Measurements from ENCODE around the gene KANSL3. TPM values are rescaled to one million over a fixed set of nuclear protein-coding genes. Genes with fewer than 3 reads are reported as not detected.

The KANSL3 gene
- polyA plus RNA-seq, 1 donor (not counting 4 experiments of a cell fraction or from before 2014, with no cell fraction given), result 11.4 TPM

DNA sequence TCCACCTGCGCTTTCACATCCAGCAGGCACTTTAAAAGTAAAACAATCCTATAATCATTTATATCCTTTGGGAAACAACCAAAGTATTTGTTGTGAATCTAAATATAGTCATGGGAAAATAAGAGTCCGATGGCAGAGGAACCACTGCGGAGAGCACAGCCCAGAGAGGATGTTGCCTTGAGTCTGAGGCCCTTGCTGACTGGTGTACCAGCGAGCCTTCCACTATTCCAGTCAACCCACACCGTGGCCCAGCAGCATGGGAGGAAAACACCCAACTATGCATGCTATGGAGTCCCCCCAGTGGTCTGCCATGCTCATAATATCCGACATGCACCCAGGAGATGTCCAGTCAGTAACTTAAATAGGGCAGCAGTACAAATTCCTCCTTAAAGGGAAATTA lies 21.6 kb downstream of the KANSL3 start:
- Histone ChIP-seq H3K4me3 (ENCODE audit: control insufficient read depth in 2 of 3, extremely low read depth in 1 of 3, insufficient read depth in 2 of 3, low read depth in 1 of 3, low read length in 3 of 3) (no peak overlapping the region), H3K9me1 (ENCODE audit: control insufficient read depth, extremely low read depth, insufficient read depth, low read length) (no peaks in the 10 kb centered on the region), H3K27me3 (ENCODE audit: control insufficient read depth, extremely low read depth, insufficient read depth, low read length) (no peaks in the 10 kb centered on the region), H3K4me2 (ENCODE audit: control insufficient read depth, extremely low read depth, insufficient read depth, low read depth, low read length) (no peak overlapping the region), H2AFZ (ENCODE audit: control insufficient read depth, low read length) (no peak overlapping the region), H3K27ac (ENCODE audit: control insufficient read depth, insufficient read depth, low read length) (peak overlapping the region; percentile 83), H3K9ac (ENCODE audit: control insufficient read depth, extremely low read depth, insufficient read depth, low read length) (no peak overlapping the region), H3K36me3 (ENCODE audit: control insufficient read depth in 2 of 2, extremely low read depth in 1 of 2, insufficient read depth in 2 of 2, low read length in 2 of 2) (peaks cover 18 to 39% of the 10 kb centered on the region in 2 experiments), H4K20me1 (ENCODE audit: control insufficient read depth, extremely low read depth, insufficient read depth, low read length) (no peaks in the 10 kb centered on the region), H3K9me3 (ENCODE audit: control insufficient read depth, low read depth, low read length) (no peaks in the 10 kb centered on the region), H3K4me1 (ENCODE audit: control insufficient read depth, extremely low read depth, insufficient read depth, low read length) (peaks cover 11% of the 10 kb centered on the region), H3K79me2 (ENCODE audit: control insufficient read depth, insufficient read depth, low read length) (peaks cover 2% of the 10 kb centered on the region)
- DNase-seq (ENCODE audit: low read depth, low spot score) (no peak), FAIRE-seq (no peak)
- dilution Hi-C loops (cut with MboI; ENCODE audit: extremely low pct_ligation_motif_present, low sequenced_read_pairs), result no loop called here
- no peak for TF ChIP-seq EZH2 (IDR thresholded peaks at IDR 0.05; ENCODE audit: low read length)
- TF ChIP-seq, protein P1, sequence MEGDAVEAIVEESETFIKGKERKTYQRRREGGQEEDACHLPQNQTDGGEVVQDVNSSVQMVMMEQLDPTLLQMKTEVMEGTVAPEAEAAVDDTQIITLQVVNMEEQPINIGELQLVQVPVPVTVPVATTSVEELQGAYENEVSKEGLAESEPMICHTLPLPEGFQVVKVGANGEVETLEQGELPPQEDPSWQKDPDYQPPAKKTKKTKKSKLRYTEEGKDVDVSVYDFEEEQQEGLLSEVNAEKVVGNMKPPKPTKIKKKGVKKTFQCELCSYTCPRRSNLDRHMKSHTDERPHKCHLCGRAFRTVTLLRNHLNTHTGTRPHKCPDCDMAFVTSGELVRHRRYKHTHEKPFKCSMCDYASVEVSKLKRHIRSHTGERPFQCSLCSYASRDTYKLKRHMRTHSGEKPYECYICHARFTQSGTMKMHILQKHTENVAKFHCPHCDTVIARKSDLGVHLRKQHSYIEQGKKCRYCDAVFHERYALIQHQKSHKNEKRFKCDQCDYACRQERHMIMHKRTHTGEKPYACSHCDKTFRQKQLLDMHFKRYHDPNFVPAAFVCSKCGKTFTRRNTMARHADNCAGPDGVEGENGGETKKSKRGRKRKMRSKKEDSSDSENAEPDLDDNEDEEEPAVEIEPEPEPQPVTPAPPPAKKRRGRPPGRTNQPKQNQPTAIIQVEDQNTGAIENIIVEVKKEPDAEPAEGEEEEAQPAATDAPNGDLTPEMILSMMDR (optimal IDR thresholded peaks at IDR 0.05 in 1 of 3, IDR thresholded peaks at IDR 0.05 in 1 of 3, conservative IDR thresholded peaks at IDR 0.05 in 1 of 3; ENCODE audit: extremely low read depth in 1 of 3, insufficient read depth in 2 of 3, low read length in 3 of 3), result no peak

DNA sequence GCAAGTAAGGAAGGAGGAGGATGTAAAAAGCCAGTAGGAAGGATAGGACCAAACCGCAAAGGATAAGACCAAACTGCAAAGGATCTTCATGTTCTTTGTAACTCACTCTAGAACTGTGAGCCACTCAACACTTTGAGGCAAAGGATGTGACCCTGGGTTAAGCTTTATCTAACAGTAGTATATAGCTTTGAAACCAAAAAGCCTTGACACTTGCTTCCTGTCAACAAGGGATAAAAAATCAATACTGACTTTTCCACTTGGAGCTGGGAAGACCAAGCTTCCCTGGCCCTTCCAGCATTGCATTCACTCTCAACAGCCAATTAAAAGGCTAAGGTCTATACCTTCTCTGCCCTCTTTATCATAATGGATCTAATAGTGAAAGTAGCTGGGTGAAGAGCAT lies 22.0 kb downstream of the KANSL3 start:
- no peak overlapping the region for H3K4me3 ChIP-seq (ENCODE audit: control insufficient read depth in 2 of 3, extremely low read depth in 1 of 3, insufficient read depth in 2 of 3, low read depth in 1 of 3, low read length in 3 of 3)
- dilution Hi-C loops (cut with MboI; ENCODE audit: extremely low pct_ligation_motif_present, low sequenced_read_pairs), result no loop called here
- H3K79me2 ChIP-seq (ENCODE audit: control insufficient read depth, insufficient read depth, low read length), result peaks cover 2% of the 10 kb centered on the region
- H2AFZ ChIP-seq (ENCODE audit: control insufficient read depth, low read length), result no peak overlapping the region
- H3K27ac ChIP-seq (ENCODE audit: control insufficient read depth, insufficient read depth, low read length), result no peak overlapping the region
- DNase-seq (ENCODE audit: low read depth, low spot score) (no peak), FAIRE-seq (no peak)
- H3K9ac ChIP-seq (ENCODE audit: control insufficient read depth, extremely low read depth, insufficient read depth, low read length), result no peak overlapping the region
- no peaks in the 10 kb centered on the region for H3K9me1 ChIP-seq (ENCODE audit: control insufficient read depth, extremely low read depth, insufficient read depth, low read length)
- no peaks in the 10 kb centered on the region for H3K9me3 ChIP-seq (ENCODE audit: control insufficient read depth, low read depth, low read length)
- peaks cover 19 to 41% of the 10 kb centered on the region in 2 experiments for H3K36me3 ChIP-seq (ENCODE audit: control insufficient read depth in 2 of 2, extremely low read depth in 1 of 2, insufficient read depth in 2 of 2, low read length in 2 of 2)
- no peaks in the 10 kb centered on the region for H3K27me3 ChIP-seq (ENCODE audit: control insufficient read depth, extremely low read depth, insufficient read depth, low read length)
- TF ChIP-seq, protein P1 (optimal IDR thresholded peaks at IDR 0.05 in 1 of 3, IDR thresholded peaks at IDR 0.05 in 1 of 3, conservative IDR thresholded peaks at IDR 0.05 in 1 of 3; ENCODE audit: extremely low read depth in 1 of 3, insufficient read depth in 2 of 3, low read length in 3 of 3), result no peak
- TF ChIP-seq EZH2 (IDR thresholded peaks at IDR 0.05; ENCODE audit: low read length), result no peak
- H3K4me2 ChIP-seq (ENCODE audit: control insufficient read depth, extremely low read depth, insufficient read depth, low read depth, low read length), result no peak overlapping the region
- no peaks in the 10 kb centered on the region for H4K20me1 ChIP-seq (ENCODE audit: control insufficient read depth, extremely low read depth, insufficient read depth, low read length)
- peaks cover 11% of the 10 kb centered on the region for H3K4me1 ChIP-seq (ENCODE audit: control insufficient read depth, extremely low read depth, insufficient read depth, low read length)
